Hematopoietic multipotent progenitor cell treated with erythropoietin and hydrocortisone succinate and interleukin-3 and kit ligand, for 4 days (in vitro differentiated cells): ENCODE data around the gene ZG16.
"Not testable (repeated sequence)": the region's sequence is repeated elsewhere in the genome, so short reads cannot be mapped to it uniquely, and the experiment has no call there.

Source experiments
- DNase-seq: peaks from one replicate; pipeline ENCODE4 v3.0.0-alpha.2; 2015

ZG16 gene

GRCh38 chr16:29789775-29790182 lies 11.7 kb downstream of the ZG16 start:
- no peak for DNase-seq

GRCh38 chr16:29790183-29790948 lies 12.3 kb downstream of the ZG16 start, which contains the start of gene KIF22:
KIF22 (plus strand) TSS chr16:29790751; CDS start chr16:29790760, 9 bp downstream.
- peak; percentile 100 for DNase-seq

GRCh38 chr16:29790949-29791844 lies 13.1 kb downstream of the ZG16 start:
- peak; percentile 33 for DNase-seq

GRCh38 chr16:29791845-29792807 lies 14.1 kb downstream of the ZG16 start:
- peak; percentile 32 for DNase-seq

- not testable (repeated sequence) for DNase-seq
Observed at GRCh38 chr16:29793153-29793552, 15.1 kb downstream of the ZG16 start.

GRCh38 chr16:29794231-29794710 lies 16.2 kb downstream of the ZG16 start:
- DNase-seq = no peak

GRCh38 chr16:29802416-29802935 lies 24.4 kb downstream of the ZG16 start:
- DNase-seq = no peak

GRCh38 chr16:29804020-29804419 lies 26.0 kb downstream of the ZG16 start:
- DNase-seq = no peak

- DNase-seq = peak; percentile 59
Observed at GRCh38 chr16:29804455-29805231, 26.6 kb downstream of the ZG16 start.

GRCh38 chr16:29805232-29806098 lies 27.4 kb downstream of the ZG16 start:
- DNase-seq = peak; percentile 99

GRCh38 chr16:29806099-29806579 lies 28.1 kb downstream of the ZG16 start, which contains the start of gene MAZ:
MAZ (plus strand) TSS chr16:29806529; CDS start chr16:29806702, 173 bp downstream.
- no peak for DNase-seq

GRCh38 chr16:29806641-29807425 lies 28.8 kb downstream of the ZG16 start:
- DNase-seq = peak; percentile 91

- peak; percentile 97 for DNase-seq
Observed at GRCh38 chr16:29807426-29808218, 29.6 kb downstream of the ZG16 start.

GRCh38 chr16:29808219-29808900 lies 30.3 kb downstream of the ZG16 start:
- no peak for DNase-seq

- no peak for DNase-seq
Observed at GRCh38 chr16:29809031-29809747, 31.1 kb downstream of the ZG16 start.

- DNase-seq = no peak
Observed at GRCh38 chr16:29809850-29810698, 32.0 kb downstream of the ZG16 start.
